Mesendoderm (in vitro differentiated cells): Measurements from ENCODE around the gene ADGRD1. TPM values are rescaled to one million over a fixed set of nuclear protein-coding genes. Genes with fewer than 3 reads are reported as not detected.

Source experiments
- DNase-seq: peaks from one replicate; pipeline ENCODE4 v3.0.0; 2013
- H2AK5ac ChIP-seq: 2 replicates; pipeline ENCODE4 v1.6.1; 2013; ENCODE audit warnings: low read length, inconsistent platforms
- H2BK120ac ChIP-seq: 2 replicates; pipeline ENCODE4 v1.6.1; 2013; ENCODE audit warnings: low read depth, mild to moderate bottlenecking, low read length, moderate library complexity, mixed read lengths
- H2BK15ac ChIP-seq: replicated peaks from 2 replicates; pipeline ENCODE4 v1.6.1; 2013; ENCODE audit warnings: low read depth, mild to moderate bottlenecking, moderate library complexity
- H2BK5ac ChIP-seq: 2 replicates; pipeline ENCODE4 v1.6.1; 2013; ENCODE audit warnings: low read length, inconsistent platforms
- H3K18ac ChIP-seq: 2 replicates; pipeline ENCODE4 v1.6.1; 2013; ENCODE audit warnings: mild to moderate bottlenecking, low read length, mixed read lengths
- H3K23ac ChIP-seq: one replicate; pipeline ENCODE4 v1.6.1; 2013; ENCODE audit warnings: low read length
- H3K27ac ChIP-seq: 2 replicates; pipeline ENCODE4 v1.5.1; 2013; ENCODE audit warnings: low read depth, mild to moderate bottlenecking, inconsistent platforms, low read length, moderate library complexity
- H3K27me3 ChIP-seq: 2 replicates; pipeline ENCODE4 v1.6.1; 2013; ENCODE audit warnings: low read length, control low read depth, mild to moderate bottlenecking, inconsistent platforms; ENCODE audit not compliant: insufficient read depth, poor library complexity
- H3K36me3 ChIP-seq: 2 replicates; pipeline ENCODE4 v1.6.1; 2013; ENCODE audit warnings: low read length, inconsistent platforms; ENCODE audit not compliant: control insufficient read depth, insufficient read depth
- H3K4ac ChIP-seq: one replicate; pipeline ENCODE4 v1.6.1; 2013; ENCODE audit warnings: low read depth, mild to moderate bottlenecking, low read length, moderate library complexity
- H3K4me1 ChIP-seq: 2 replicates; pipeline ENCODE4 v1.6.1; 2013; ENCODE audit warnings: low read depth, low read length, inconsistent platforms; ENCODE audit not compliant: control insufficient read depth
- H3K4me2 ChIP-seq: 2 replicates; pipeline ENCODE4 v1.6.1; 2013; ENCODE audit warnings: low read length
- H3K4me3 ChIP-seq: 2 replicates; pipeline ENCODE4 v1.5.1; 2013; ENCODE audit warnings: mild to moderate bottlenecking, low read length
- H3K56ac ChIP-seq: one replicate; pipeline ENCODE4 v1.6.1; 2013; ENCODE audit warnings: low read length
- H3K79me1 ChIP-seq: 2 replicates; pipeline ENCODE4 v1.6.1; 2013; ENCODE audit warnings: low read length, inconsistent platforms
- H3K79me2 ChIP-seq: 2 replicates; pipeline ENCODE4 v1.6.1; 2013; ENCODE audit warnings: mild to moderate bottlenecking, low read length; ENCODE audit not compliant: control insufficient read depth, insufficient read depth
- H3K9ac ChIP-seq: 2 replicates; pipeline ENCODE4 v1.6.1; 2013; ENCODE audit warnings: low read length, inconsistent platforms
- H4K5ac ChIP-seq: one replicate; pipeline ENCODE4 v1.6.1; 2013; ENCODE audit warnings: low read length
- H4K8ac ChIP-seq: one replicate; pipeline ENCODE4 v1.6.1; 2013; ENCODE audit warnings: low read depth, mild to moderate bottlenecking, control low read depth, low read length, moderate library complexity
- WGBS: extraction: QIAGEN DNeasy Blood & Tissue Kit; methylation state at CpG from one replicate; pipeline ENCODE4 v1.1.7; 2013; ENCODE audit warnings: low lambda C conversion rate, missing lambda C conversion rate; ENCODE audit not compliant: insufficient coverage; ENCODE audit errors: extremely low coverage; 5-methylcytosine and 5-hydroxymethylcytosine counted together
- small RNA-seq: library from polyadenylated mRNA; stranded (forward); fragments of <200 nt; extraction: miRNeasy Mini kit (QIAGEN cat#:217004); gene quantifications from one replicate; pipeline ENCODE3, GENCODE V24; 2013; ENCODE audit not compliant: insufficient read depth

Gene ADGRD1

DNA sequence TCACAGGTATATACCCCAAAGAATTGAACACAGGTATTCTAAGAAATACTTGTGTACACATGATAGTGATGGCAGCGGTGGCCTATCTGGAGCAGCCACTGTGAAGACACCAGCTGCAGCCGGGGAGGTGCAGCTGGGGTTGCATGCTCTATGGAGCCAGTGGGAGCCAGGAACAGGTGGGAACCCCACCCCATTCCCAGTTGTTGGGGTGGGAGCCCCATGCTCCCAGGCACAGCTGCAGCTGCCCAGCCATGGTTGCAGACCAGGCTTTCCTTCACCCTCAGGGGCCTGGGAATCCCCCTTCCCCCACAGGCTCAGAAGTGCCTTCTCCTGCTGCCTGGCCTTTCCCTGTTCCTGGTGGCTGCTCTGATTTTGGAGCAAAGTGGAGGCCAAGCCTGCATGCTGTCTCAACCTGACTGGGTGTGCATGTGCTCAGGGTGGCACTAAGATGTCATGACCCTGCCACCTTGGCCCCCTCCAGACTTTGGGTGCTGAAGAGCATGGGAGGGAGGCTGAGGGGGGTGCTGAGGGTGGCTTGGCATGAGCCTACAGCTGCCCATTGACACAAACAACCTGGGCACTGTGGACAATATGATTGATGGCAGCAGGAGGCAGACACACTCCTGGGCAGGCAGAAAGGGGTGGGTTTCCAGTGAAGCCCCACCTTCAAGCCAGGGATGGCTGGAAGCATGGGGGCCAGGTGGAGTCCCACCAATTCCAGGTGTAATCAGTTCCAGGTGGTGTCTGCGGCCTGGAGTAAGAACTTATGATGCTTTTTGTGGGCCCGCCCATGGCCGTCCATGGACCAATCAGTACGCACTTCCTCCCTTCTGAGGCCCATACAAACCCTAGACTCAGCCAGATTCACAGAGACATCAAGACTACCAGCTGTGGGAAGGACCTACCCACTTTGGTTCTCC lies 234.7 kb downstream of the ADGRD1 start:
- no CpG with 5 or more reads among the region's 6 CpGs for WGBS
- Histone ChIP-seq H3K4me2 (no peak overlapping the region), H2AK5ac (no peak overlapping the region), H2BK15ac (no peak overlapping the region), H3K4ac (no peak overlapping the region), H3K79me2 (no peaks in the 10 kb centered on the region), H2BK5ac (no peak overlapping the region), H3K36me3 (no peaks in the 10 kb centered on the region), H3K18ac (no peak overlapping the region), H3K79me1 (no peaks in the 10 kb centered on the region), H3K27me3 (no peaks in the 10 kb centered on the region), H2BK120ac (no peak overlapping the region), H3K4me1 (no peaks in the 10 kb centered on the region), H4K8ac (no peak overlapping the region), H4K5ac (no peak overlapping the region), H3K23ac (no peak overlapping the region), H3K27ac (no peak overlapping the region), H3K56ac (no peak overlapping the region), H3K9ac (no peak overlapping the region), H3K4me3 (no peak overlapping the region)
- no peak for DNase-seq

DNA sequence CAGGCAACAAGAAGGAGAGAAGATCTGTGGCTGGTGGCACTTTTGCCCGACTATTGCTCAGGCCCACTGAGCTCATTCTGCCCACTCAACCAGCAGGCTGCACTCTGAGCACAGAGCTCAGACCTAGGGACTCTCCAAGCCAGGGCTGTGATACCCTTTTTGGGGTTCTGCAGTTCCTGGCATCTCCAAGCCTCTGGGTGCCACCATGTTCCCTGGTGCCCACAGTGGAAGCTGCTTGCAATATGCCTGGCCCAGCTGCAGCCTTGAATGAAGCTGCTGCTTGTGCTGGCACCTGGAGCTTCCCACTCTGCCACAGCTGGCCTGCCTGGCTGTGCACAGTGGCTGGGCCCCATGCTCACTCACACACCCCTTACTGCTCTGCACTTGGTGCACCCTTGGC lies 236.1 kb downstream of the ADGRD1 start:
- DNase-seq, result no peak
- no peaks in the 10 kb centered on the region for H3K79me1 ChIP-seq
- no peaks in the 10 kb centered on the region for H3K4me1 ChIP-seq
- H2BK15ac ChIP-seq, result no peak overlapping the region
- H3K56ac ChIP-seq, result no peak overlapping the region
- H2BK5ac ChIP-seq, result no peak overlapping the region
- no peak overlapping the region for H2BK120ac ChIP-seq
- no peak overlapping the region for H3K27ac ChIP-seq
- H3K27me3 ChIP-seq, result no peaks in the 10 kb centered on the region
- WGBS, result no CpG with 5 or more reads among the region's 1 CpG
- no peak overlapping the region for H2AK5ac ChIP-seq
- H3K9ac ChIP-seq, result no peak overlapping the region
- no peak overlapping the region for H4K5ac ChIP-seq
- H3K79me2 ChIP-seq, result no peaks in the 10 kb centered on the region
- no peak overlapping the region for H3K4ac ChIP-seq
- H3K18ac ChIP-seq, result no peak overlapping the region
- H3K4me3 ChIP-seq, result no peak overlapping the region
- H4K8ac ChIP-seq, result no peak overlapping the region
- no peaks in the 10 kb centered on the region for H3K36me3 ChIP-seq
- H3K23ac ChIP-seq, result no peak overlapping the region
- H3K4me2 ChIP-seq, result no peak overlapping the region

DNA sequence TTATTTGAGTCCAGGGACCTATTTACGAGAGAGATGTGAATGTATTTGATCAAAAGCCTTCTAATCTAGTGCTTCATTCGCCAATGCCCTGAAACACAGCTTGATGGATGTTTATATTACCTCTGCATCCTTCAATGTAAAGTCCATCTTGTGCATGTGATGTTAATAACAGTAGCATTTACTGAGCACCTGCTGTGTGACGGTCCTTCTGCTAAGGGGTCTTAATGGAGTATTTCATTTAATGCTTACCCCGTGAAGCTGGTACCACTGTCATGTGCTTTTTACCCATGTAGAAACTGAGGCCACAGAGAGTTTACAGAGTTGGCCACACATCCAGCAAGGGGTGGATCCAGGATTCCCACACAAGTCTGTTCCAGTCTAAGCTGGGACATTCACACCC lies 237.3 kb downstream of the ADGRD1 start:
- Histone ChIP-seq H2BK5ac (no peak overlapping the region), H3K4ac (no peak overlapping the region), H3K18ac (no peak overlapping the region), H3K36me3 (no peaks in the 10 kb centered on the region), H3K27me3 (no peaks in the 10 kb centered on the region), H4K8ac (no peak overlapping the region), H3K4me3 (no peak overlapping the region), H3K23ac (no peak overlapping the region), H3K27ac (no peak overlapping the region), H2BK120ac (no peak overlapping the region), H2BK15ac (no peak overlapping the region), H3K4me1 (no peaks in the 10 kb centered on the region), H3K4me2 (no peak overlapping the region), H3K9ac (no peak overlapping the region), H3K79me1 (no peaks in the 10 kb centered on the region), H2AK5ac (no peak overlapping the region), H4K5ac (no peak overlapping the region), H3K79me2 (no peaks in the 10 kb centered on the region), H3K56ac (no peak overlapping the region)
- WGBS, result no CpG with 5 or more reads among the region's 4 CpGs
- DNase-seq, result no peak

Small RNA genes lying within 50 kb of the gene (small RNA-seq; reads per million reads assigned to genes)
- not detected for gene RF00019
